GM10266 (cell line): ENCODE measurements around the gene FAM24B.

Source experiments
- DNase-seq: peaks from one replicate; pipeline ENCODE4 v3.0.0; 2012; ENCODE audit errors: extremely low spot score
- CTCF ChIP-seq: IDR thresholded peaks from 2 replicates; pipeline ENCODE4 v1.5.1; 2012; ENCODE audit warnings: mild to moderate bottlenecking, low read depth; ENCODE audit not compliant: control insufficient read depth, insufficient read depth; ENCODE audit errors: missing control alignments

Gene FAM24B

DNA sequence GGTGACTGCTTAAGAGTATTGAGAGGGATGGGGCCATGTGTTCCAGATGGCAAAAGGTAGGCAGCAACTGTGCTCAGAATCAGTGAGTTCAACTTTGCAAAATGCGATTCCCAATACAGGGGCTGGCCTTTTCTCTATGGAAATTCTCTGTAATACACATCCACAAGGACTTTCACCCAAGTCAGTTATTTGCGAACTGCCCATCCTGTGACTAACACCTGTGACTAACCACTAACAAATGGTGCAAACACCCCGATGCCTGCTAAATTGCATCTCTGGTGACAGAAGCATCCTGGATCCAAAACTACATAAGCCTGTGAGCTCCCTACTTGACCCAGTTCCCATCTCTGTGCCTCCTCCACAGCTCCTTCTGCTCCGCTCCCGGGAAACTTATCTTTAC is 24.7 kb downstream of the FAM24B start:
- DNase-seq = no peak
- no peak for TF ChIP-seq CTCF

DNA sequence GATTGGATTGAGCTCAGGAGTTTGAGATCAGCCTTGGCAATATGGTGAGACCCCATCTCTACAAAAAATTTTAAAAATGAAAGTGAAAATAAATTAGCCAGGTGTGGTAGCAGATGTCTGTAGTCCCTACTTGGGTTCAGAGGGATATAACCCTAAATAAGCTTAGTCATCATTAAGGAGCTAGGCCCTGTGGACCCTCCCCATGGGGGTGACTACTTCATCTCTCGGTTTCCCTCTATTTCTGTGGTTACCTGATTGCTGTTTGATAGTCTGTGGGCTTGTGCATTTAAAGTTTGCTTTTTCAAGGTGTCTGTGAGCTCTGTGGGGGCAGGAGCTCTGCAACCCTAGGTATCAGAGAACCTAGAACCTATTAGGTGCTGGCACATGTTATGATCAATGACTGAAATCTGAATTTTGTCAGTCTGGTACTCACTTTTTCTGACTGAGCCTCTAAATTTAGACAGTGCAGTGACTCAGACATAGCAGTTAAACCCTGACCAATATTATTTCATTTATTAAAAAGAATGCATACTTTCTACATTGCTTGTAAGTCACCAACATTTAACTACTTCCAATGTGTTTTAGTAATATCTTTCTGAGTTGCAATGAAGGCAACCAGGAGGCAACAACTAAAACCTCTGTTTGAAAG is 25.6 kb downstream of the FAM24B start:
- no peak for TF ChIP-seq CTCF

DNA sequence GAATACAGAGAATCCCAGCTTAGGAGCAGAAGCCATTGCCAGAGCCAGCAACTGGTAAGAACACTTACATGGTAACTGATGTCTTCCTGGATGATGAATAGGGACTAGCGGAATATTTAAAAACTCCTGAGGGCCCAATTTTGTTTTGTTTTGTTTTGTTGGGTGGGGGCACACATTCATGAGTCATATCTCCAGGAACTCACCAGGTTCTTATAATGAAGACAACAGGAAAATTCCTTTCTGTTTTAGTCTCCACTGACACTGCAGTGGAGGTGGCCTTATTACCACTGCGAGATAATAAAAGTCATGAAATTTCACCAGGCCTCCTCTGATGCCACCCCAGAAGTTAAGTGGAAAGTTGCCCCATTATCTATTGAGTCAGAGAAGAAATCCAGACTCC is 27.1 kb downstream of the FAM24B start:
- no peak for DNase-seq
- TF ChIP-seq CTCF = no peak

More for the DNA sequence above, 25.6 kb downstream of the FAM24B start:
- no peak for DNase-seq

GRCh38 chr10:122850705-122851640 is 28.4 kb downstream of the FAM24B start:
- no peak for DNase-seq
- TF ChIP-seq CTCF = no peak

GRCh38 chr10:122849900-122850605 is 29.3 kb downstream of the FAM24B start:
- TF ChIP-seq CTCF = no peak
- no peak for DNase-seq

GRCh38 chr10:122849090-122849489 is 30.3 kb downstream of the FAM24B start:
- no peak for DNase-seq
- TF ChIP-seq CTCF = no peak
